ENCODE results near the gene EVI5.
A peak's percentile ranks its signal among the peaks of the same experiment; 100 is the strongest.

EVI5 gene

GRCh38 chr1:92481971-92482664, 302.8 kb downstream of the EVI5 start:
- DNase-seq: peak; percentile 22

GRCh38 chr1:92481599-92481925, 303.3 kb downstream of the EVI5 start:
- DNase-seq: no peak

GRCh38 chr1:92480813-92481598, 303.9 kb downstream of the EVI5 start:
- DNase-seq: no peak

- no peak for DNase-seq
Measured at GRCh38 chr1:92480200-92480812, 304.6 kb downstream of the EVI5 start.

GRCh38 chr1:92479587-92479986, 305.3 kb downstream of the EVI5 start:
- DNase-seq: no peak

GRCh38 chr1:92478393-92478792, 306.5 kb downstream of the EVI5 start:
- no peak for DNase-seq

GRCh38 chr1:92476071-92476631, 308.8 kb downstream of the EVI5 start:
- DNase-seq: peak; percentile 62

- DNase-seq: no peak
Measured at GRCh38 chr1:92475029-92475428, 309.9 kb downstream of the EVI5 start.

- no peak for DNase-seq
Measured at GRCh38 chr1:92473781-92474495, 311.0 kb downstream of the EVI5 start.

GRCh38 chr1:92470216-92470615, 314.7 kb downstream of the EVI5 start:
- DNase-seq: no peak

- DNase-seq: no peak
Measured at GRCh38 chr1:92466683-92467352, 318.1 kb downstream of the EVI5 start.

GRCh38 chr1:92465256-92465647, 319.7 kb downstream of the EVI5 start:
- no peak for DNase-seq

- DNase-seq: no peak
Measured at GRCh38 chr1:92464588-92465255, 320.2 kb downstream of the EVI5 start.

GRCh38 chr1:92461364-92462097, 323.4 kb downstream of the EVI5 start:
- no peak for DNase-seq

- DNase-seq: no peak
Measured at GRCh38 chr1:92459871-92460320, 325.0 kb downstream of the EVI5 start.

Measured in CD4-positive, alpha-beta T cell treated with Interleukin-17A for 4 hours (primary cell).